HL-60 (cell line): Measurements from ENCODE around the gene NR2F1.
"Not testable (repeated sequence)": the region's sequence is repeated elsewhere in the genome, so short reads cannot be mapped to it uniquely, and the experiment has no call there.

ENCODE experiments used
- DNase-seq, 2 experiments: peaks; one replicate each; pipeline ENCODE4 v3.0.0-alpha.2; 2010 to 2020; ENCODE audit warnings: low read depth in 1 of 2, low spot score in 1 of 2
- H3K27ac ChIP-seq: fragments of 250-450 bp; sonication (Bioruptor Pico); replicated peaks from 2 replicates; pipeline ENCODE4 v1.5.1; 2020; ENCODE audit warnings: mild to moderate bottlenecking, moderate library complexity
- H3K27me3 ChIP-seq: fragments of 250-450 bp; sonication (Bioruptor Pico); 2 replicates; pipeline ENCODE4 v1.5.1; 2021; ENCODE audit warnings: mild to moderate bottlenecking, moderate library complexity; ENCODE audit not compliant: insufficient read depth, poor library complexity, severe bottlenecking
- H3K4me3 ChIP-seq: replicated peaks from 2 replicates; pipeline ENCODE4 v1.5.1; 2011; ENCODE audit warnings: mild to moderate bottlenecking, control low read depth, low read length; ENCODE audit not compliant: insufficient read depth
- GABPA ChIP-seq: IDR thresholded peaks from 2 replicates; pipeline ENCODE4 v1.6.1; 2012; ENCODE audit warnings: low read depth
- POLR2AphosphoS5 ChIP-seq: IDR thresholded peaks from 2 replicates; pipeline ENCODE4 v1.6.1; 2012; ENCODE audit warnings: low read depth
- SPI1 ChIP-seq: IDR thresholded peaks from 2 replicates; pipeline ENCODE4 v1.6.1; 2012; ENCODE audit warnings: low read depth, mild to moderate bottlenecking, borderline replicate concordance
- long read RNA-seq: library from polyadenylated mRNA; unstranded; transcript quantifications from one replicate; pipeline ENCODE4 v2.0.0, GENCODE V29; 2020
- TF ChIP-seq, protein P1 (sequence below): IDR thresholded peaks from 2 replicates; pipeline ENCODE4 v1.6.1; 2012; ENCODE audit warnings: low read depth; ENCODE audit not compliant: insufficient replicate concordance
- TF ChIP-seq, protein P2 (sequence below): IDR thresholded peaks from one replicate; pipeline ENCODE4 v1.5.1; 2011; ENCODE audit warnings: low read length, control low read depth, inconsistent platforms; ENCODE audit not compliant: insufficient read depth

The NR2F1 gene
- long read RNA-seq: 0 reads

DNA sequence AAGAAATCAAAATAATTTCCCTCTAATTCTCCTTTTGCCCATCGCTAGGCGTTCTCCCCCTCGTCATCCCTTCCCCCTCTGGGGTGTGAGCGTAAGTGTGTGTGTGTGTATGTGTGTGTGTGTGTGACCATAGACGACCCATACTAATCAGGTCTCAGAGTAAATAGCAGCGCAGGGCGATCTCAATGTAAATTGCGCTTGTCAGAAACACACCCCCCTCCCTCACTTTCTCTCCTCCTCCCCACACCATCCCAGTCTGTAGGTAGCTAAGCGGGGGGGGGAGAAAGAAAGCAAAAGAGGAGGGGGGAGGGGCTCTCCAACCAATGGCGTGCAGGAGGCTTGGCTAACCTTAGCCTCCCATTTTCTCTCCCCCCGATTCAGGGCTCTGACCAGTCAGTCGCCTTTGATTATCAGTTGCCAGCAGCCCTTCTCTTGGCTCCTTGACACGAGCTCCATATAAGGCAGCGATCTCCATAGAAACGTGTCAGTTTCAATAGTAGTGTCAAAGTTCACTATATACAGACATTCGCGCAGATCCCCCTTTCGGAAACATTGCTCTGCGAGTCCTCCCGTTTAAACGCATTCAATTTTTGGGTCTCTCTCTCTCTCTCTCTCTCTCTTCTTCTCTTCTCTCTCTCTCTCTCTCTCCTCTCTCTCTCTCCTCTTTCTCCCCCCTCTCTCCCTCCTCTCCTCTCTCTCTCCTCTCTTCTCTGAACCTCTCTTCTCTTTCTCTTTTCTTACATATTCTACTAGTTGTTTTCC, at the start of gene NR2F1:
Gene NR2F1, plus strand, starts transcription at position 546 of the 762 bp plus-strand sequence. CDS start 1,802 bp downstream, outside the sequence.
- TF ChIP-seq SPI1 (no peak), POLR2AphosphoS5 (no peak), GABPA (no peak)
- TF ChIP-seq, protein P1, sequence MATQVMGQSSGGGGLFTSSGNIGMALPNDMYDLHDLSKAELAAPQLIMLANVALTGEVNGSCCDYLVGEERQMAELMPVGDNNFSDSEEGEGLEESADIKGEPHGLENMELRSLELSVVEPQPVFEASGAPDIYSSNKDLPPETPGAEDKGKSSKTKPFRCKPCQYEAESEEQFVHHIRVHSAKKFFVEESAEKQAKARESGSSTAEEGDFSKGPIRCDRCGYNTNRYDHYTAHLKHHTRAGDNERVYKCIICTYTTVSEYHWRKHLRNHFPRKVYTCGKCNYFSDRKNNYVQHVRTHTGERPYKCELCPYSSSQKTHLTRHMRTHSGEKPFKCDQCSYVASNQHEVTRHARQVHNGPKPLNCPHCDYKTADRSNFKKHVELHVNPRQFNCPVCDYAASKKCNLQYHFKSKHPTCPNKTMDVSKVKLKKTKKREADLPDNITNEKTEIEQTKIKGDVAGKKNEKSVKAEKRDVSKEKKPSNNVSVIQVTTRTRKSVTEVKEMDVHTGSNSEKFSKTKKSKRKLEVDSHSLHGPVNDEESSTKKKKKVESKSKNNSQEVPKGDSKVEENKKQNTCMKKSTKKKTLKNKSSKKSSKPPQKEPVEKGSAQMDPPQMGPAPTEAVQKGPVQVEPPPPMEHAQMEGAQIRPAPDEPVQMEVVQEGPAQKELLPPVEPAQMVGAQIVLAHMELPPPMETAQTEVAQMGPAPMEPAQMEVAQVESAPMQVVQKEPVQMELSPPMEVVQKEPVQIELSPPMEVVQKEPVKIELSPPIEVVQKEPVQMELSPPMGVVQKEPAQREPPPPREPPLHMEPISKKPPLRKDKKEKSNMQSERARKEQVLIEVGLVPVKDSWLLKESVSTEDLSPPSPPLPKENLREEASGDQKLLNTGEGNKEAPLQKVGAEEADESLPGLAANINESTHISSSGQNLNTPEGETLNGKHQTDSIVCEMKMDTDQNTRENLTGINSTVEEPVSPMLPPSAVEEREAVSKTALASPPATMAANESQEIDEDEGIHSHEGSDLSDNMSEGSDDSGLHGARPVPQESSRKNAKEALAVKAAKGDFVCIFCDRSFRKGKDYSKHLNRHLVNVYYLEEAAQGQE: no peak
- TF ChIP-seq, protein P2, sequence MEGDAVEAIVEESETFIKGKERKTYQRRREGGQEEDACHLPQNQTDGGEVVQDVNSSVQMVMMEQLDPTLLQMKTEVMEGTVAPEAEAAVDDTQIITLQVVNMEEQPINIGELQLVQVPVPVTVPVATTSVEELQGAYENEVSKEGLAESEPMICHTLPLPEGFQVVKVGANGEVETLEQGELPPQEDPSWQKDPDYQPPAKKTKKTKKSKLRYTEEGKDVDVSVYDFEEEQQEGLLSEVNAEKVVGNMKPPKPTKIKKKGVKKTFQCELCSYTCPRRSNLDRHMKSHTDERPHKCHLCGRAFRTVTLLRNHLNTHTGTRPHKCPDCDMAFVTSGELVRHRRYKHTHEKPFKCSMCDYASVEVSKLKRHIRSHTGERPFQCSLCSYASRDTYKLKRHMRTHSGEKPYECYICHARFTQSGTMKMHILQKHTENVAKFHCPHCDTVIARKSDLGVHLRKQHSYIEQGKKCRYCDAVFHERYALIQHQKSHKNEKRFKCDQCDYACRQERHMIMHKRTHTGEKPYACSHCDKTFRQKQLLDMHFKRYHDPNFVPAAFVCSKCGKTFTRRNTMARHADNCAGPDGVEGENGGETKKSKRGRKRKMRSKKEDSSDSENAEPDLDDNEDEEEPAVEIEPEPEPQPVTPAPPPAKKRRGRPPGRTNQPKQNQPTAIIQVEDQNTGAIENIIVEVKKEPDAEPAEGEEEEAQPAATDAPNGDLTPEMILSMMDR: no peak
- no peak for DNase-seq
- H3K27ac ChIP-seq: no peak within 1 kb of the TSS
- peaks cover 12% of the 10 kb centered on the region for H3K27me3 ChIP-seq
- peak within 1 kb of the TSS; percentile 33 for H3K4me3 ChIP-seq

GRCh38 chr5:93545872-93546271, 37.1 kb upstream of the NR2F1 start:
- H3K27me3 ChIP-seq: no peaks in the 10 kb centered on the region
- no peak overlapping the region for H3K4me3 ChIP-seq
- no peak for DNase-seq
- no peak overlapping the region for H3K27ac ChIP-seq
- TF ChIP-seq SPI1 (no peak), POLR2AphosphoS5 (no peak), GABPA (no peak)
- TF ChIP-seq, protein P2: no peak
- TF ChIP-seq, protein P1: no peak

- not testable (repeated sequence) for H3K4me3 ChIP-seq, DNase-seq, H3K27me3 ChIP-seq, H3K27ac ChIP-seq
Observed at GRCh38 chr5:93549594-93549993, 33.4 kb upstream of the NR2F1 start.

- no peak overlapping the region for H3K4me3 ChIP-seq
- TF ChIP-seq, protein P2: no peak
- no peak for TF ChIP-seq POLR2AphosphoS5
- no peak for TF ChIP-seq GABPA
- TF ChIP-seq, protein P1: no peak
- no peak for TF ChIP-seq SPI1
- H3K27ac ChIP-seq: no peak overlapping the region
- DNase-seq: no peak
- no peaks in the 10 kb centered on the region for H3K27me3 ChIP-seq
Observed at GRCh38 chr5:93557021-93557604, 25.9 kb upstream of the NR2F1 start.
